Spleen (tissue), 11 donors: ENCODE data around the gene HOXD13. TPM values are rescaled to one million over a fixed set of nuclear protein-coding genes. Genes with fewer than 3 reads are reported as not detected.

ENCODE experiments used
- DNase-seq: peaks from one replicate; pipeline ENCODE4 v3.0.0-alpha.2; 2020
- H3K27ac ChIP-seq, 8 donors: fragments of 200-600 bp; sonication (generic) in 7 of 8; 1 replicate in 4 of 8; 2 replicates in 4 of 8; pipeline versions ENCODE4 v1.5.0 to v1.8.0; 2016 to 2021; ENCODE audit warnings: inconsistent platforms in 4 of 8, mild to moderate bottlenecking in 4 of 8, moderate library complexity in 1 of 8
- H3K27me3 ChIP-seq, 7 donors: fragments of 200-600 bp; sonication (generic) in 6 of 7; replicated peaks in 1 of 7; 1 replicate in 4 of 7; 2 replicates in 3 of 7; pipeline versions ENCODE4 v1.5.0 to v1.8.0; 2016 to 2021; ENCODE audit warnings: inconsistent platforms in 3 of 7, mild to moderate bottlenecking in 1 of 7
- H3K36me3 ChIP-seq, 6 donors: fragments of 200-600 bp; sonication (generic) in 5 of 6; 1 replicate in 4 of 6; 2 replicates in 2 of 6; pipeline versions ENCODE4 v1.5.0 to v1.8.0; 2016 to 2021; ENCODE audit warnings: inconsistent platforms in 2 of 6
- H3K4me1 ChIP-seq, 6 donors: fragments of 200-600 bp; sonication (generic) in 5 of 6; 1 replicate in 3 of 6; 2 replicates in 3 of 6; pipeline versions ENCODE4 v1.5.0 to v1.8.0; 2016 to 2021; ENCODE audit warnings: inconsistent platforms in 3 of 6
- H3K4me3 ChIP-seq, 8 donors: fragments of 200-600 bp; sonication (generic) in 7 of 8; 1 replicate in 4 of 8; 2 replicates in 4 of 8; pipeline versions ENCODE4 v1.5.0 to v1.8.0; 2016 to 2021; ENCODE audit warnings: inconsistent platforms in 4 of 8, mild to moderate bottlenecking in 4 of 8, moderate library complexity in 2 of 8
- H3K9me3 ChIP-seq, 8 donors: fragments of 200-600 bp; sonication (generic) in 7 of 8; 1 replicate in 4 of 8; 2 replicates in 4 of 8; pipeline versions ENCODE4 v1.5.0 to v1.8.0; 2016 to 2021; ENCODE audit warnings: inconsistent platforms in 4 of 8
- CTCF ChIP-seq, 11 experiments: fragments of 200-600 bp in 7 of 11; fragments of 450-650 bp in 4 of 11; sonication (generic) in 4 of 11; IDR thresholded peaks in 8 of 11; conservative IDR thresholded peaks in 3 of 11; 1 replicate in 7 of 11; 2 replicates in 4 of 11; pipeline versions ENCODE4 v1.4.0 to v1.8.0; 2016 to 2021; ENCODE audit warnings: antibody characterized with exemption in 11 of 11, inconsistent platforms in 4 of 11, mild to moderate bottlenecking in 1 of 11
- POLR2A ChIP-seq, 3 donors: fragments of 450-650 bp; IDR thresholded peaks; one replicate each; pipeline ENCODE4 v1.5.1; 2017; ENCODE audit warnings: antibody characterized with exemption in 3 of 3, mild to moderate bottlenecking in 1 of 3
- POLR2AphosphoS5 ChIP-seq, 3 donors: sonication (generic); formaldehyde crosslinking; IDR thresholded peaks; one replicate each; pipeline ENCODE4 v1.5.1; 2017; ENCODE audit warnings: antibody characterized with exemption in 3 of 3
- WGBS, 5 donors: extraction: QIAGEN DNeasy Blood & Tissue Kit in 3 of 5; methylation state at CpG; one replicate each; pipeline versions ENCODE4 v1.1.5 to v1.1.7; 2013 to 2018; 5-methylcytosine and 5-hydroxymethylcytosine counted together
- intact Hi-C: fragments of 100-400 bp; cut with DNase I; formaldehyde crosslinking; loops from one replicate; pipeline ENCODE4 v1.15.0; 2023; ENCODE audit warnings: low total_unique reads
- polyA plus RNA-seq, 3 donors: library from polyadenylated mRNA; stranded (reverse); fragments of 200-250 nt; gene quantifications; one replicate each; pipeline ENCODE4 v1.2.1, GENCODE V29; 2013
- total RNA-seq, 7 donors: library from RNA; depleted of rRNA in 3 of 7; stranded (reverse); fragments of >200 nt in 3 of 7; fragmentation: NEBNext Ultra II Directional in 4 of 7; extraction: Animal tissue kit (Norgen Biotek cat#: 25700) in 4 of 7; gene quantifications; one replicate each; pipeline versions ENCODE4 v1.1.0 to v1.2.1, GENCODE V29; 2016 to 2021
- donor health status: healthy with polysubstance abuse.
- donor health status: DM: no; HTN: no; CAD: no; lungs with moderate emphysema.
- donor health status: DM: no; HTN: no; CAD: no.
- donor health status: Bipolar disorder and iron deficiency.
- donor health status: healthy.
- donor health status: DM: no; HTN: no; CAD: no.
- donor health status: DM: yes; HTN: yes; CAD: no.

The HOXD13 gene
- total and polyA plus RNA-seq, 10 donors: not detected

GRCh38 chr2:176106581-176107539 is 14.3 kb downstream of the HOXD13 start, which contains the start of gene HOXD11:
TSS of gene HOXD11 (plus strand) at chr2:176107280. CDS start at chr2:176107356, 76 bp downstream.
- no peak for DNase-seq
- WGBS, 5 donors: 3 to 8% (median 7%) methylated on average over 42 to 84 of the region's 85 CpGs
- peaks cover 29 to 100% (median 99%) of the 10 kb centered on the region in 7 donors for H3K27me3 ChIP-seq
- TF ChIP-seq CTCF (IDR thresholded peaks at IDR 0.05 in 8 of 11, conservative IDR thresholded peaks at IDR 0.05 in 3 of 11): no peak
- no peak for TF ChIP-seq POLR2A (IDR thresholded peaks at IDR 0.05)
- no peak for TF ChIP-seq POLR2AphosphoS5 (IDR thresholded peaks at IDR 0.05)
- H3K36me3 ChIP-seq: no peaks in the 10 kb centered on the region
- H3K27ac ChIP-seq: no peak within 1 kb of the TSS
- peaks cover 10 to 63% (median 40%) of the 10 kb centered on the region in 6 donors for H3K4me1 ChIP-seq
- intact Hi-C loops: no loop called here
- H3K9me3 ChIP-seq: peaks cover 0 to 5% (median 0%) of the 10 kb centered on the region in 8 donors
- H3K4me3 ChIP-seq: peak within 1 kb of the TSS in 7 of 8 donors; percentile 2 to 62 (median 25)

GRCh38 chr2:176107731-176108181 is 15.2 kb downstream of the HOXD13 start:
- intact Hi-C loops: no loop called here
- 2 to 16% (median 7%) methylated on average over 22 to 59 of the region's 59 CpGs for WGBS, 5 donors
- no peak for TF ChIP-seq POLR2AphosphoS5 (IDR thresholded peaks at IDR 0.05)

GRCh38 chr2:176109192-176109901 is 16.8 kb downstream of the HOXD13 start:
- H3K4me1 ChIP-seq: peaks cover 10 to 55% (median 35%) of the 10 kb centered on the region in 6 donors
- 9 to 17% (median 11%) methylated on average over 25 to 26 of the region's 26 CpGs for WGBS, 5 donors
- DNase-seq: peak; percentile 53
- H3K9me3 ChIP-seq: peaks cover 0 to 5% (median 0%) of the 10 kb centered on the region in 8 donors
- H3K27me3 ChIP-seq: peaks cover 23 to 100% (median 97%) of the 10 kb centered on the region in 7 donors
- peak overlapping the region in 1 of 8 donors; percentile 62 for H3K4me3 ChIP-seq
- intact Hi-C loops: no loop called here
- H3K27ac ChIP-seq: no peak overlapping the region
- TF ChIP-seq CTCF (IDR thresholded peaks at IDR 0.05 in 8 of 11, conservative IDR thresholded peaks at IDR 0.05 in 3 of 11) (no peak), POLR2A (IDR thresholded peaks at IDR 0.05) (no peak), POLR2AphosphoS5 (IDR thresholded peaks at IDR 0.05) (no peak)
- no peaks in the 10 kb centered on the region for H3K36me3 ChIP-seq

More at GRCh38 chr2:176107731-176108181, 15.2 kb downstream of the HOXD13 start:
- Histone ChIP-seq H3K36me3 (no peaks in the 10 kb centered on the region), H3K4me1 (peaks cover 10 to 63% (median 41%) of the 10 kb centered on the region in 6 donors), H3K27me3 (peaks cover 30 to 100% (median 99%) of the 10 kb centered on the region in 7 donors), H3K4me3 (peak overlapping the region in 1 of 8 donors; percentile 62), H3K9me3 (peaks cover 0 to 5% (median 0%) of the 10 kb centered on the region in 8 donors), H3K27ac (no peak overlapping the region)
- DNase-seq: no peak

- Histone ChIP-seq H3K9me3 (peaks cover 0 to 5% (median 0%) of the 10 kb centered on the region in 8 donors), H3K27ac (no peak overlapping the region), H3K4me3 (no peak overlapping the region), H3K27me3 (peaks cover 23 to 100% (median 97%) of the 10 kb centered on the region in 7 donors), H3K36me3 (no peaks in the 10 kb centered on the region), H3K4me1 (peaks cover 10 to 49% (median 29%) of the 10 kb centered on the region in 6 donors)
- TF ChIP-seq POLR2A (IDR thresholded peaks at IDR 0.05) (no peak), POLR2AphosphoS5 (IDR thresholded peaks at IDR 0.05) (no peak), CTCF (IDR thresholded peaks at IDR 0.05 in 8 of 11, conservative IDR thresholded peaks at IDR 0.05 in 3 of 11) (no peak)
- 15 to 22% (median 18%) methylated on average over 4 of the region's 4 CpGs for WGBS, 5 donors
- intact Hi-C loops: loop anchor here (10.0 kb wide), 1 partner anchor 705 kb away; no protein-coding TSS in a partner anchor
- DNase-seq: no peak
Observed at GRCh38 chr2:176109946-176110345, 17.4 kb downstream of the HOXD13 start.
